Measurements from ENCODE around the gene PROM1.

Gene PROM1

DNA sequence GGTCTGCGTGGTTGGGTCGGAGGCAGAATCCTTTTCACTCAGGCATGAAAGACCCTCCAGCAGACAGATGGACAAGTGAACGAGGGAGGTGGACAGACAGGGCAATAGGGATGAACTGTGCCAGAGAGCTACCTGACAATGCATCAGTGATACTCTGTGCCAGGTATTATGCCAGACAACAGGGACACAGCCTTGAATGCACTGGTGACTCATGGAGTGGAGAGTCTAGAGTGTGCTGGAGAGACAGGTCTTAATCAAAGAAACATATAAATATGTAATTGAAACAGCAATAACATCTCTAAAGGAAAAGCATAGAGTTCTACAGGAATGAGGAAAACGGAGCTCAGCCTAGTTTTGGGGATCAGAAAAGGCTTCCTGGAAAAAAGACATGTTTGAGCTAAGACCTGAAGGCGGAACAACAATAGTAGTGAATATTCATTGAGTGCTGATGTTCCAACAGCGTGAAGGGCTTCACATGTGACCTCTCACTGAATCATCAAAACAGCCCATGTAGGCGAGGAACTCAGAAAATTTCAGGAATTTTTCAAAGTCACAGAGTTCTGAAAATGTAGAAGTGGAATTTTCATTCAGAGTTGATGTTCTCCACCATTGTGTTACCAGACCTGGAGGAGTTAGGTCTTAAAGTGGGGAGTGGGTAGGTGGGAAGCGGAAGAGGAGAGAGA lies 100.8 kb downstream of the PROM1 start:
- TF ChIP-seq, protein P1, sequence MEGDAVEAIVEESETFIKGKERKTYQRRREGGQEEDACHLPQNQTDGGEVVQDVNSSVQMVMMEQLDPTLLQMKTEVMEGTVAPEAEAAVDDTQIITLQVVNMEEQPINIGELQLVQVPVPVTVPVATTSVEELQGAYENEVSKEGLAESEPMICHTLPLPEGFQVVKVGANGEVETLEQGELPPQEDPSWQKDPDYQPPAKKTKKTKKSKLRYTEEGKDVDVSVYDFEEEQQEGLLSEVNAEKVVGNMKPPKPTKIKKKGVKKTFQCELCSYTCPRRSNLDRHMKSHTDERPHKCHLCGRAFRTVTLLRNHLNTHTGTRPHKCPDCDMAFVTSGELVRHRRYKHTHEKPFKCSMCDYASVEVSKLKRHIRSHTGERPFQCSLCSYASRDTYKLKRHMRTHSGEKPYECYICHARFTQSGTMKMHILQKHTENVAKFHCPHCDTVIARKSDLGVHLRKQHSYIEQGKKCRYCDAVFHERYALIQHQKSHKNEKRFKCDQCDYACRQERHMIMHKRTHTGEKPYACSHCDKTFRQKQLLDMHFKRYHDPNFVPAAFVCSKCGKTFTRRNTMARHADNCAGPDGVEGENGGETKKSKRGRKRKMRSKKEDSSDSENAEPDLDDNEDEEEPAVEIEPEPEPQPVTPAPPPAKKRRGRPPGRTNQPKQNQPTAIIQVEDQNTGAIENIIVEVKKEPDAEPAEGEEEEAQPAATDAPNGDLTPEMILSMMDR (IDR thresholded peaks at IDR 0.05) = no peak

DNA sequence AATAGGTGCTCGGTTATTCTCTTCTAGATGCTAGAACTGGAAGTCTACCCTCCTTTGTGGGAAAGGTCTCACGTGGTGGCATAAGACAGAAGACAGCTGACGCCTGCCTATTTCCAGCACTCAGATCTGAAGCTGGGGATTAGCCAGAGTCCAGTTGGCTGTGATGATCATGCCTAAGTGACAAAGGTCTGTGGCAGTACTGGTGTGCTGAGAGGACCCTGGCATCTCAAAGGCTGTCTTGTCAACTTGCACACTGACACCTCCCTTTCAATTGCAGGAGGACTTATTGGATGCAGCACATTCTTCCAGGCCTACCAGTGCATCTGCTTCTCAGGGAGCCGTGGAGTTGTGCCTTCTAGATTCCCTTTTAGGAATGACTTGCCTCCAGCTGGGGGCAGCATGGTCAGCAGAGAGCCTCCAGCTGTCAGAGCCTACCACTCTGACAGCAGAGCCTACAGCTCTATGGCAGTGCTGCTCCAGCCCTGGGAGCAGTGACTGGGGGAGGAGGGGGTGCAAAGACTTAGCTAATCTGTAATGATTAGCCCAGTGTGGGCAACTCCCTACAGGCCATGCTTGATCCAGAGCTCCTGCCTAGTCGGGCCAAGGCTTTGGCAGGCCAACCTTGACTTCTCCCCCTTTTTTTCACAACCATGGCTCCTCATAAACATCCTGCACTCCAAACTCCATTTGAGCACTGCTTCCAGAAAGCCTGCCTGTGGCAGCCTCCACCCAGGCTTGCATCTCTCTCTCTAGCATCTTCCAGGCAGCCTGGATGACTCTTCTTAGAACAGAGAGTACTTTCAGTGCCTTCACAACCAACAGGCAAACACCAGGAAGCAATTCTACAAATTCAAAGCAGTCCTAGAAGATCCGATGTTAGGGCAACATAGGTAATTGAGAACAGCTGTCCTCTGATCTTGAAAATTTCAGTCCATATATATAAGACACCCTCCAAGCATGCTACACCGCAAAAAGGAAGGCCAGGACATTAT lies 107.1 kb downstream of the PROM1 start:
- TF ChIP-seq, protein P1 (IDR thresholded peaks at IDR 0.05) = no peak

DNA sequence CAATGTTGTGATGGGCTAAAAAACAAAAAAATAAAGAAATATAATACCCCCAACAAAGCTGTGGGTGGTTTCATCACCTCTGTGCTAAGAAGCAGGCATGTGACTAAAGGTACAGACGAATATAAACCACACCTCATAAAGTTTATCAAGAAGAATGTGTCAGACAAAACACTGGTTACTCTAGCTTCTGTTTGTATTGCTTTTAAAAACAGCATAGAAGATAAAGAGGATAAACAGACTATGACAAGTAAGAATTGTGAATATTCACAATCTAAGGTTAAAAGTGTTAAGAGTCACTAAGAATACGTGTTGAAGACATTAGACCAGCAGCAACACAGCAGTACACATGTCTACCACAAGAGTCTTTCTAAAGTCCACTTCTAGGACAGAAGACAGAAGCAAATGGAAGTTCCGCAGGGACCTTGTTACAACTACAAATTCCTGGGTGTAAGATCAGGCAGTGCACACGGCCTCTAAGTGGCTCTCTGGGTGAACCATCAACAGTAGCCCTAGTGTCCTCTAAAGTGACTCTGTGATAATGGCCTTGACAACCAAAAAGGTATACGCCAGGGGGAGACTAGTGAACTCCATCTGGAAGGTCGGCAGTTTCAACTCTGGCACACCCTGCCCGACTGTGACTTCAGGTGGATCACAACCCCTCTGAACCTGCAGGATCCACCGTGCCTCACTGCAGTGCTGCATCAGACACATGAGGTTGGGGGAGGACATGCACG lies 112.6 kb downstream of the PROM1 start:
- TF ChIP-seq, protein P1 (IDR thresholded peaks at IDR 0.05) = no peak

DNA sequence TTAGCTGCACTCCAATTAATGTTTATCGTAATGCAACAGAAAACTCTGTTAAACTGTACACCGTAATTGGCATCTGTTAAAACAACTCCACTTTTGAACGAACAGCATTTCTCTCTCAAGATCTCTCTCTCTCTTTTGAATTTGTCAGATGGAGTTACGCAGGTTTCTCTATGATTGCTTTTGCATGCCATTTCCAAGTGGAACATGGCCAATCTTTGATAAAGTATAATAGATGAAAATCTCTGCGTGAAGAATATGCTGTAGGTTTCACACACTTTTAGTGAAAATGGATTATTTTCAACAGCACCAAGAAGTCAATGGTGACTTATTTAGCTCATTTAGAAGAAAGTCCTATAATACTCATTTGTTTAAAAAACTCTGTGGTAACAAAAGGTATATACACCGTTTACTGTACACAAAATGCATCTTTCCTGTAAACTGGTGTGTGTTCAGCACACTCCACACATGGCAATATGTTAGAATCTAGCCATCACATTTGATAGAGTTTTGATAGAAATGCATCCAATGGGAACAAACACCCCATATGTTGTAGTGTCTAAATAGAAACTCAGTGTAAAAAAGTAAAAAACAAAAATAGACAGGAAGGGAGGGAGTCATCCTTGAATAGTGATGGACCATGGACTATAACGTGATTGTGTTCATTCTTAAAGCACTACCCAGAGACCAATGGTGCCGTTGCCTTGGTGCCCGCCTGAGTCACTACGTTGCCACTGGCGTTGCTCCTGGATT lies 115.1 kb downstream of the PROM1 start:
- TF ChIP-seq, protein P1 (IDR thresholded peaks at IDR 0.05) = no peak

DNA sequence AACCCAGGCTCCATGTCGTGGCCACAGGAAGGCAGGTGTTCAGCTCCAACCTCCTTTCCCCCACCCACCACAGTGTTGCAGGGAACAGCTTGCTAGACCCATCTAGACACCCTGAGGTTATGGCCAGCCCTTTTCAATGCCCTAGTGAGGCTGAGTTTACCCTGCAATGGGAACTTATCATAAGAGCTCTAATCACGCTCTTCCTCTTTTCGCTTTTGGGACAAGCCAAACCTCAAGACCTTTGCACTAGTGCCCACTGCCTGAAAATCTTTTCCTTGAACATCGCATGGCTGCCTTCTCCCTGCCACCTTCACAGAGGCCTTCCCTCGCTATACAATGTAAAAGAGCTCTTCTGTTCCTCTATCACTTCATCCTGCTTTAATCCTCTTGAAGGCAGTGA lies 118.5 kb downstream of the PROM1 start:
- TF ChIP-seq, protein P1 (IDR thresholded peaks at IDR 0.05) = no peak

DNA sequence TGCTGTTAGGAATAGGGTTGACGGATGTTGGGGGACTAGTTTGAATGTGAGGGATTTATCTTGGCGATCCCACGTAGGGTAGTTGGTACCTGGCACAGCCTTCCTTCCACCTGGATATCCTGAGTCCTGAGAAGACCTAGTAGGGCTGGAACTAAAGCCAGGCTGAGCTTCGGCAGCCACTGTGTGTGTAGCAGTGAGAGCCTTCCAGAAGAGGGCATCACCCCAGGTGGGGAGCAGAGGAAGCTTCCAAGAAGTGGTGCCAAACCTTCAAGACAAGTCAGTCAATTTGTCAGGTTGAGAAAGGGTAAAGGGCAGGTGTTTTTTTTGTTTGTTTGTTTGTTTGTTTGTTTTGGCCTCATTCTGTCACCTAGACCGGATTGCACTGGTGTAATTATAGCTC lies 119.7 kb downstream of the PROM1 start:
- TF ChIP-seq, protein P1 (IDR thresholded peaks at IDR 0.05) = no peak

DNA sequence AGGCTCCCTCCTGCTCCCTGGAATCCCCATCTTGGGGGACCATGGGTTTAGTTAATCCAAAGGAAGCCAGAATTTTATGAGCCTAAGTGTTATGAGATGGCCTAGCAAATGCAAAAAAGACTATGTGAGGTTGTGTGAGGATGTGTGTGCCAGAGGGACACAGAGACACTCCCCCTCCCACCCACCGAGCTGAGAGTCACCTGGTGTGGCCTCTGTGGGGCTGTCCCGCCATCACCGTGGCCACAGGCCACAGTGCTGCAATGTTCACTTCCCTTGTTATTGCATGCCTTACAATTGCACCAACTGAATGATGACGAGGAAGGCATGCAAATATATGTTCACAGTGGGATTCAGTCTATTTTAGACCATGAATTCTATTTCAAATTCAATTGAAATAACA lies 120.2 kb downstream of the PROM1 start:
- TF ChIP-seq, protein P1 (IDR thresholded peaks at IDR 0.05) = no peak
